Stomach (tissue), 9 donors: Measurements from ENCODE around the gene AGTRAP. TPM values are rescaled to one million over a fixed set of nuclear protein-coding genes. Genes with fewer than 3 reads are reported as not detected.

ENCODE experiments used
- DNase-seq, 2 donors: peaks; one replicate each; pipeline versions ENCODE4 v3.0.0 to v3.0.0-alpha.2; 2013 to 2019
- H3K27ac ChIP-seq, 5 donors: fragments of 200-600 bp in 4 of 5; sonication (generic) in 4 of 5; one replicate each; pipeline ENCODE4 v1.5.1; 2013 to 2019; ENCODE audit warnings: mild to moderate bottlenecking in 1 of 5, moderate library complexity in 1 of 5
- H3K27me3 ChIP-seq, 3 donors: fragments of 200-600 bp; sonication (generic); one replicate each; pipeline ENCODE4 v1.5.1; 2017 to 2019; ENCODE audit warnings: mixed run types in 1 of 3
- H3K36me3 ChIP-seq, 4 donors: fragments of 200-600 bp; sonication (generic); 1 replicate in 3 of 4; 2 replicates in 1 of 4; pipeline ENCODE4 v1.5.1; 2016 to 2019
- H3K4me1 ChIP-seq, 4 donors: fragments of 200-600 bp; sonication (generic); one replicate each; pipeline ENCODE4 v1.5.1; 2016 to 2019
- H3K4me3 ChIP-seq, 4 donors: fragments of 200-600 bp; sonication (generic) in 3 of 4; one replicate each; pipeline ENCODE4 v1.5.1; 2016 to 2019; ENCODE audit warnings: mild to moderate bottlenecking in 1 of 4
- H3K9me3 ChIP-seq, 4 donors: fragments of 200-600 bp; sonication (generic); one replicate each; pipeline ENCODE4 v1.5.1; 2016 to 2019
- EP300 ChIP-seq: sonication (generic); formaldehyde crosslinking; IDR thresholded peaks from one replicate; pipeline ENCODE4 v1.6.1; 2017; ENCODE audit warnings: antibody characterized with exemption
- POLR2A ChIP-seq, 4 donors: fragments of 450-650 bp; IDR thresholded peaks; one replicate each; pipeline ENCODE4 v1.6.1; 2016; ENCODE audit warnings: antibody characterized with exemption in 4 of 4, control low read depth in 2 of 4, mild to moderate bottlenecking in 1 of 4, moderate library complexity in 1 of 4
- POLR2AphosphoS5 ChIP-seq, 3 donors: sonication (generic); formaldehyde crosslinking; IDR thresholded peaks; one replicate each; pipeline ENCODE4 v1.6.1; 2016; ENCODE audit warnings: antibody characterized with exemption in 3 of 3
- WGBS, 5 donors: extraction: QIAGEN DNeasy Blood & Tissue Kit in 3 of 5; methylation state at CpG; one replicate each; pipeline versions ENCODE4 v1.1.5 to v1.1.7; 2013 to 2018; 5-methylcytosine and 5-hydroxymethylcytosine counted together
- intact Hi-C: fragments of 100-400 bp; cut with DNase I; formaldehyde crosslinking; loops from one replicate; pipeline ENCODE4 v1.15.1; 2023; ENCODE audit warnings: low total_unique reads
- polyA plus RNA-seq, 3 donors: library from polyadenylated mRNA; stranded (reverse); fragments of 200-250 nt; gene quantifications; one replicate each; pipeline ENCODE4 v1.2.3, GENCODE V29; 2013
- total RNA-seq, 5 donors: library from RNA; depleted of rRNA; stranded (reverse); fragments of >200 nt; gene quantifications; one replicate each; pipeline versions ENCODE4 v1.1.0 to v1.2.3, GENCODE V29; 2014 to 2016
- TF ChIP-seq, protein P1 (sequence below), 7 experiments: fragments of 450-650 bp in 4 of 7; fragments of 200-600 bp in 3 of 7; sonication (generic) in 3 of 7; IDR thresholded peaks; one replicate each; pipeline ENCODE4 v1.5.1; 2016 to 2019; ENCODE audit warnings: antibody characterized with exemption in 7 of 7, control low read depth in 2 of 7, mild to moderate bottlenecking in 1 of 7
- donor health status: healthy with polysubstance abuse.
- donor health status: Bipolar disorder and iron deficiency.
- donor health status: healthy.

Gene AGTRAP
- total and polyA plus RNA-seq, 8 donors: 4.1 to 76.3 (median 30.2) TPM

DNA sequence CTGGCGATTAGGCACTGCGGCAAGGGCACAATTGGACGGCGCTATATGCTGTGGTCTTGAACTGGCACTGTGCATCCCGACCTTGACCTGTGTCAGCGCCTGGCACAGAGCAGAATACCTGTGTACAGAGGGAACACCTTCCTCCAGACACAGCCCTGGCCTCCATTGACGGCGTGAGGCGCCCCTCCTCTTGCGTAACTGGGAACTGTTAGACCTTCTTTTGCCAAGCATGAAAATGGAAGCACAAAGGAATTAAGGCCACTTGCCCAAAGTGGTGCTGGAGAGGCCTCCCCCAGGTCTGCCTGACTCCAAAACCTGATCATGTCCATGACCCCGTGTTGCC is 6.8 kb upstream of the AGTRAP start:
- Histone ChIP-seq H3K36me3 (no peaks in the 10 kb centered on the region), H3K27me3 (no peaks in the 10 kb centered on the region), H3K27ac (peak overlapping the region in 4 of 5 donors; percentile 17 to 85 (median 50)), H3K4me3 (peak overlapping the region in 1 of 4 donors; percentile 9), H3K9me3 (no peaks in the 10 kb centered on the region), H3K4me1 (peaks cover 41 to 54% (median 42%) of the 10 kb centered on the region in 4 donors)
- WGBS, 5 donors: 71 to 93% (median 86%) methylated on average over 7 to 11 of the region's 11 CpGs
- intact Hi-C loops: no loop called here
- no peak for DNase-seq
- no peak for TF ChIP-seq POLR2AphosphoS5 (IDR thresholded peaks at IDR 0.05)
- no peak for TF ChIP-seq POLR2A (IDR thresholded peaks at IDR 0.05)
- TF ChIP-seq, protein P1, sequence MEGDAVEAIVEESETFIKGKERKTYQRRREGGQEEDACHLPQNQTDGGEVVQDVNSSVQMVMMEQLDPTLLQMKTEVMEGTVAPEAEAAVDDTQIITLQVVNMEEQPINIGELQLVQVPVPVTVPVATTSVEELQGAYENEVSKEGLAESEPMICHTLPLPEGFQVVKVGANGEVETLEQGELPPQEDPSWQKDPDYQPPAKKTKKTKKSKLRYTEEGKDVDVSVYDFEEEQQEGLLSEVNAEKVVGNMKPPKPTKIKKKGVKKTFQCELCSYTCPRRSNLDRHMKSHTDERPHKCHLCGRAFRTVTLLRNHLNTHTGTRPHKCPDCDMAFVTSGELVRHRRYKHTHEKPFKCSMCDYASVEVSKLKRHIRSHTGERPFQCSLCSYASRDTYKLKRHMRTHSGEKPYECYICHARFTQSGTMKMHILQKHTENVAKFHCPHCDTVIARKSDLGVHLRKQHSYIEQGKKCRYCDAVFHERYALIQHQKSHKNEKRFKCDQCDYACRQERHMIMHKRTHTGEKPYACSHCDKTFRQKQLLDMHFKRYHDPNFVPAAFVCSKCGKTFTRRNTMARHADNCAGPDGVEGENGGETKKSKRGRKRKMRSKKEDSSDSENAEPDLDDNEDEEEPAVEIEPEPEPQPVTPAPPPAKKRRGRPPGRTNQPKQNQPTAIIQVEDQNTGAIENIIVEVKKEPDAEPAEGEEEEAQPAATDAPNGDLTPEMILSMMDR (IDR thresholded peaks at IDR 0.05): no peak
- no peak for TF ChIP-seq EP300

DNA sequence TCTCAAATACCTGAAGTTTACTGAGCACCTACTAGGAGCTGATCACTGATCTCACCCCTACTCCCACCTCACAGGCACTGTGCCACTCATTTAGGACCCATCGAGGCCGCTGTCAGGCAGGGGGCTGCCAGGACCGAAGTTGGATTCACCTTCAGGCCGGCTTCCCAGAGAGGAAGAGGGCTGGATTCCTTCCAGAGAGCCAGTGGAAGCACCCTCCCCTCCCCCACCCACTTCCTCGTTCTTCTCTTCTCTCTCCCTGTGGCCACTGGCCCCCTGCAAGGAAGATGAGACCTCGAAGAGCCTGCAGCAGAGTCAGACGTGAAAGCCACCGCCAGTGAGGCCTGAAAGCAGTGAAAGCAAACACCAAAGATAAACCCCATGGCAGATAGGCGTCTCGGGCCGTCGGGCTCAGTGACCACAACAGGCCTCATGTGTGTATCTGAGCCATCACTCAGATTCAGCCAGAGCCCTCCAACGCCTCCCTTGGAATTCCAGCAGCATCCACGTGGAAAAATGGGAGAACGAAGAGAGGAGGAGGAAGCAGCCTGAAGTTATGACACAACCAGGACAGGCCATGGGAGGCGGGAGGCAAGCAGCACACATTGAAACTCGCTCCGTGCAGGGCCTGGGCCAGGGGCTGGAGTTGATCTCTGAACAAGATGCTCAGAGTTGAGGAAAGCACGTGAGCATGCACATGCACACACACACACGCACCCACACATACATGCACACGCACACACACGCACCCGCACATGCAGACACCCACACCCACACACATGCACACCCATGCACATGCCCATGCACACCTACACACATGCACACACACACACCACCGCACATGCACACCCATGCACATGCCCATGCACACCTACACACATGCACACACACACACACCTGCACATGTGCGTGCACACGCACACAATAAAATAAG is 6.2 kb upstream of the AGTRAP start:
- H3K9me3 ChIP-seq: no peaks in the 10 kb centered on the region
- DNase-seq: no peak
- H3K27me3 ChIP-seq: no peaks in the 10 kb centered on the region
- H3K4me3 ChIP-seq: peak overlapping the region in 1 of 4 donors; percentile 9
- WGBS, 5 donors: 45 to 57% (median 49%) methylated on average over 26 of the region's 26 CpGs
- peaks cover 41 to 54% (median 42%) of the 10 kb centered on the region in 4 donors for H3K4me1 ChIP-seq
- intact Hi-C loops: loop anchor here (10.0 kb wide), 1 partner anchor 65 kb away; no protein-coding TSS in a partner anchor
- H3K27ac ChIP-seq: peak overlapping the region in 4 of 5 donors; percentile 17 to 85 (median 50)
- TF ChIP-seq POLR2AphosphoS5 (IDR thresholded peaks at IDR 0.05) (no peak), EP300 (no peak), POLR2A (IDR thresholded peaks at IDR 0.05) (no peak)
- TF ChIP-seq, protein P1 (IDR thresholded peaks at IDR 0.05): no peak
- no peaks in the 10 kb centered on the region for H3K36me3 ChIP-seq

DNA sequence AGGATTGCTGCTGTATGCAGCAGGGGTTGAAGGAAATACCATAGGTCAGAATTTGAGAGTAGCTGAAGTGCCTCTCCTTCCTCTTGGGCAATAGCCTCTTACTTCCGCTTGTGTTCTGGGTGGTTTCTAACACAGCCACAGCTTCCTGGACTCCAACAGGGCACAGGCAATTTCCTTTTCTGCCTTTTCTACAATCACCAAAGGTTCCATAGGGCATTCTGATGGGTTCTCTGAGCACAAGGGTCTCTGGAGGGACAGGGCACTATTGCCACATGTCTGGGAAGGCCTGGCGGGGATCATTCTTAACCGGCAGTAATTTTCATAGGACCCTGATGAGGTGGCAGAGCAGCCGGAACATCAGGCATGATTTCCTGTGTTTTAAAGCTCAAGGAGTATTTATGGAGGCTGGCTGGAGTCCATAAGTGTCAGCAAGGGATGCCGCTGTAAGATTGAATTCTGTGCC is 5.5 kb upstream of the AGTRAP start:
- Histone ChIP-seq H3K27me3 (no peaks in the 10 kb centered on the region), H3K4me3 (no peak overlapping the region), H3K27ac (peak overlapping the region in 4 of 5 donors; percentile 76 to 85 (median 83)), H3K36me3 (no peaks in the 10 kb centered on the region), H3K9me3 (no peaks in the 10 kb centered on the region), H3K4me1 (peaks cover 43 to 55% (median 46%) of the 10 kb centered on the region in 4 donors)
- peak in 1 of 2 donors; percentile 68 for DNase-seq
- WGBS, 5 donors: 53 to 68% (median 57%) methylated on average over 5 of the region's 5 CpGs
- intact Hi-C loops: loop anchor here (10.0 kb wide), 1 partner anchor 64 kb away; no protein-coding TSS in a partner anchor
- TF ChIP-seq EP300 (no peak), POLR2A (IDR thresholded peaks at IDR 0.05) (no peak), POLR2AphosphoS5 (IDR thresholded peaks at IDR 0.05) (peak in 2 of 3 donors; percentile 35 to 37)

DNA sequence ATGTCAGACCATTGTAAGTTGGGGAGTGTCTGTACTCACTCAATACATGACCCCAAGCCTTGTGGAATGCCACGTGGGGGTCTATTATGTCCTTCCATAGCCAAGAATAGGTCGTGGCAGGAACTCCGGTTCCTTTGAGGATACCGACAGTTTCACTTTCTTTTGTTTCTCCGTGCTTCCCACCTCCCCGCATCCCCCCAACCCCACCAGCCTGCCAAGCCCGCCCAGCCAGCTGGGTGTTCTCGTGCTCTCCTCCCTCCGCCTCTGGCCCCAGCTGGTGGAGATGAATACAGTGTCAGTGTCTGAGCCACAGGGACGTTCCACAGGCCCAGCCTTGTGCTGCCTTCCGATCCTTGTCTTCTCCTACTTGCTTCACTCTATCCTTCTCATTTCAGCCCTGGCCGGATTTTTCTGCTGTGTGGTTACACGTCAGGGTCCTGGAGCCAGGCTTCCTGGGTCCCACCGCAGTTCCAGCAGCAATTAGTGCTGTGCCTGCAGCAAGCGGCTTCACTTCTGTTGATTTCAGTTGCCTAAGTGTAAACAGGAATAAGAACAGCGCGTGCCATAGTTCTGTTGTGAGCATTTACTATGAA is 4.1 kb upstream of the AGTRAP start:
- intact Hi-C loops: loop anchor here (10.0 kb wide), 1 partner anchor 63 kb away; no protein-coding TSS in a partner anchor

DNA sequence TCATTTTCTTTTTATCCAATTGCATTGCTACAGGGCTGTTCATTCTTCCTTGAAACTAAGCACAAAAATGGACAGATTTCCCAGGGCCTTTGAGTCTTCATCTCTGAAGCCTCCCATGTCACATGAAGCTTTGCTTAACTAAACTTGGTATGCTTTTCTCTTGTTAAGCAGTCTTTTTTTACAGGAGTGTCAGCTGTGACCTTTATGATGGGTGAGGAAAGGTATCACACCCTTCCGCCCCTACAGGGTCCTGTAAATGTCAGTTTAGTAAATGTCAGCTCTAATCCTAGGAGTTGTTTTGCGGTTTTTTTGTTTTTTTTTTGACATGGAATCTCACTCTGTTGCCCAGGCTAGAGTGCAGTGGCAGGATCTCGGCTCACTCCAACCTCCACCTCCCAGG is 2.6 kb upstream of the AGTRAP start:
- no peak for DNase-seq
- H3K27ac ChIP-seq: peak overlapping the region in 3 of 5 donors; percentile 82 to 85 (median 84)
- intact Hi-C loops: loop anchor here (10.0 kb wide), 1 partner anchor 61 kb away; no protein-coding TSS in a partner anchor
- TF ChIP-seq POLR2AphosphoS5 (IDR thresholded peaks at IDR 0.05) (no peak), POLR2A (IDR thresholded peaks at IDR 0.05) (no peak)
- no peaks in the 10 kb centered on the region for H3K36me3 ChIP-seq
- no peaks in the 10 kb centered on the region for H3K27me3 ChIP-seq
- WGBS, 5 donors: 77 to 90% (median 85%) methylated on average over 3 of the region's 3 CpGs
- peaks cover 60 to 79% (median 66%) of the 10 kb centered on the region in 4 donors for H3K4me1 ChIP-seq
- no peak overlapping the region for H3K4me3 ChIP-seq
- H3K9me3 ChIP-seq: no peaks in the 10 kb centered on the region

More for the DNA sequence above, 4.1 kb upstream of the AGTRAP start:
- Histone ChIP-seq H3K4me3 (peak overlapping the region; percentile 28 to 40 (median 37)), H3K36me3 (no peaks in the 10 kb centered on the region), H3K27ac (peak overlapping the region; percentile 68 to 85 (median 82)), H3K27me3 (no peaks in the 10 kb centered on the region), H3K4me1 (peaks cover 51 to 64% (median 54%) of the 10 kb centered on the region in 4 donors), H3K9me3 (no peaks in the 10 kb centered on the region)
- WGBS, 5 donors: 6 to 25% (median 22%) methylated on average over 16 to 17 of the region's 17 CpGs
- TF ChIP-seq POLR2AphosphoS5 (IDR thresholded peaks at IDR 0.05) (peak in 2 of 3 donors; percentile 4 to 26), EP300 (no peak)
- DNase-seq: peak; percentile 39 to 91
